CD14-positive monocyte (primary cell): Measurements from ENCODE around the gene TBC1D13. TPM values are rescaled to one million over a fixed set of nuclear protein-coding genes. Genes with fewer than 3 reads are reported as not detected.
"Not testable (repeated sequence)": the region's sequence is repeated elsewhere in the genome, so short reads cannot be mapped to it uniquely, and the experiment has no call there.

Experiments used
- DNase-seq, 3 donors: peaks; one replicate each; pipeline ENCODE4 v3.0.0-alpha.2; 2011 to 2022
- H2AFZ ChIP-seq: 2 replicates; pipeline ENCODE4 v1.6.0; 2012; ENCODE audit warnings: mild to moderate bottlenecking, low read depth, low read length, inconsistent platforms; ENCODE audit not compliant: insufficient read depth, poor library complexity, severe bottlenecking
- H3K27ac ChIP-seq, 2 donors: 1 replicate in 1 of 2; 2 replicates in 1 of 2; pipeline ENCODE4 v1.5.1; 2012 to 2013; ENCODE audit warnings: low read length in 2 of 2, control low read depth in 1 of 2, inconsistent platforms in 1 of 2, low read depth in 1 of 2, mild to moderate bottlenecking in 1 of 2
- H3K27me3 ChIP-seq, 2 donors: one replicate each; pipeline versions ENCODE4 v1.6.0 to v1.6.1; 2011 to 2013; ENCODE audit warnings: low read length in 2 of 2; ENCODE audit not compliant: control insufficient read depth in 2 of 2, insufficient read depth in 2 of 2
- H3K36me3 ChIP-seq, 2 donors: replicated peaks in 1 of 2; 1 replicate in 1 of 2; 2 replicates in 1 of 2; pipeline versions ENCODE4 v1.5.1 to v1.6.1; 2012 to 2013; ENCODE audit warnings: low read length in 2 of 2, control low read depth in 1 of 2, inconsistent platforms in 1 of 2, mild to moderate bottlenecking in 1 of 2; ENCODE audit not compliant: insufficient read depth in 2 of 2, control insufficient read depth in 1 of 2
- H3K4me1 ChIP-seq, 2 donors: 1 replicate in 1 of 2; 2 replicates in 1 of 2; pipeline versions ENCODE4 v1.5.1 to v1.6.1; 2012 to 2013; ENCODE audit warnings: low read length in 2 of 2, control low read depth in 1 of 2, inconsistent platforms in 1 of 2, mild to moderate bottlenecking in 1 of 2, moderate library complexity in 1 of 2; ENCODE audit not compliant: insufficient read depth in 2 of 2, control insufficient read depth in 1 of 2
- H3K4me2 ChIP-seq: replicated peaks from 2 replicates; pipeline ENCODE3; 2012; ENCODE audit warnings: low read length, moderate library complexity, mild to moderate bottlenecking; ENCODE audit not compliant: poor library complexity, severe bottlenecking; ENCODE audit errors: extremely low read depth
- H3K4me3 ChIP-seq, 3 experiments: fragments of 200-600 bp in 1 of 3; sonication (generic) in 1 of 3; replicated peaks in 1 of 3; 1 replicate in 2 of 3; 2 replicates in 1 of 3; pipeline ENCODE4 v1.5.1; 2011 to 2013; ENCODE audit warnings: low read length in 3 of 3, mild to moderate bottlenecking in 3 of 3, control low read depth in 2 of 3, low read depth in 2 of 3, inconsistent platforms in 1 of 3, moderate library complexity in 1 of 3
- H3K79me2 ChIP-seq: 2 replicates; pipeline ENCODE4 v1.6.0; 2012; ENCODE audit warnings: mild to moderate bottlenecking, control low read depth, inconsistent platforms, low read length, moderate library complexity; ENCODE audit not compliant: insufficient read depth
- H3K9ac ChIP-seq: 2 replicates; pipeline ENCODE4 v1.6.0; 2017; ENCODE audit warnings: low read length, mild to moderate bottlenecking; ENCODE audit not compliant: insufficient read depth, poor library complexity, severe bottlenecking
- H3K9me3 ChIP-seq, 2 donors: replicated peaks in 1 of 2; 1 replicate in 1 of 2; 2 replicates in 1 of 2; pipeline versions ENCODE4 v1.5.1 to v1.6.1; 2012 to 2013; ENCODE audit warnings: low read length in 2 of 2, control low read depth in 1 of 2; ENCODE audit not compliant: control insufficient read depth in 1 of 2, insufficient read depth in 1 of 2
- H4K20me1 ChIP-seq: 2 replicates; pipeline ENCODE4 v1.6.0; 2012; ENCODE audit warnings: mild to moderate bottlenecking, low read length, control low read depth, moderate library complexity; ENCODE audit not compliant: insufficient read depth
- H3K27ac Mint-ChIP-seq, 7 donors: one replicate each; pipeline ENCODE4 v1.8.0; 2020; ENCODE audit warnings: mild to moderate bottlenecking in 7 of 7, mixed read lengths in 7 of 7, moderate library complexity in 6 of 7, inconsistent platforms in 2 of 7
- H3K27me3 Mint-ChIP-seq, 3 donors: one replicate each; pipeline ENCODE4 v1.8.0; 2021 to 2022; ENCODE audit warnings: low read depth in 3 of 3, mild to moderate bottlenecking in 3 of 3, mixed read lengths in 3 of 3, moderate library complexity in 3 of 3, inconsistent platforms in 1 of 3
- H3K36me3 Mint-ChIP-seq, 2 donors: one replicate each; pipeline ENCODE4 v1.8.0; 2020; ENCODE audit warnings: mixed read lengths in 2 of 2, inconsistent platforms in 1 of 2, mild to moderate bottlenecking in 1 of 2
- H3K4me1 Mint-ChIP-seq: one replicate; pipeline ENCODE4 v1.8.0; 2020; ENCODE audit warnings: mild to moderate bottlenecking, mixed read lengths
- H3K4me3 Mint-ChIP-seq, 2 donors: one replicate each; pipeline ENCODE4 v1.8.0; 2020; ENCODE audit warnings: mild to moderate bottlenecking in 2 of 2, mixed read lengths in 2 of 2, moderate library complexity in 1 of 2
- H3K9me3 Mint-ChIP-seq, 7 donors: one replicate each; pipeline ENCODE4 v1.8.0; 2020 to 2022; ENCODE audit warnings: mixed read lengths in 7 of 7, mild to moderate bottlenecking in 6 of 7, moderate library complexity in 6 of 7, inconsistent platforms in 2 of 7
- WGBS: methylation state at CpG from one replicate; pipeline ENCODE4 v1.1.5; 2013; ENCODE audit warnings: missing lambda C conversion rate; ENCODE audit not compliant: insufficient coverage; 5-methylcytosine and 5-hydroxymethylcytosine counted together
- intact Hi-C, 2 donors: fragments of 100-400 bp; cut with micrococcal nuclease; formaldehyde crosslinking; loops; one replicate each; pipeline versions ENCODE4 v1.15.0 to v1.15.1; 2023
- polyA plus RNA-seq, 3 donors: library from polyadenylated mRNA; depleted of rRNA in 1 of 3; unstranded in 2 of 3; stranded (reverse) in 1 of 3; fragments of 300-500 nt in 2 of 3; fragments of >200 nt in 1 of 3; fragmentation: Illumina TruSeq in 2 of 3; gene quantifications; 1 replicate in 2 of 3; 2 replicates in 1 of 3; pipeline ENCODE4 v1.2.3, GENCODE V29; 2012 to 2021
- TF ChIP-seq, protein P1 (sequence below): fragments of 200-600 bp; IDR thresholded peaks from one replicate; pipeline ENCODE4 v1.8.0; 2022; ENCODE audit warnings: antibody characterized with exemption, mild to moderate bottlenecking

The TBC1D13 gene
- polyA plus RNA-seq, 3 donors: 9.9 to 16.8 (median 13.8) TPM

DNA sequence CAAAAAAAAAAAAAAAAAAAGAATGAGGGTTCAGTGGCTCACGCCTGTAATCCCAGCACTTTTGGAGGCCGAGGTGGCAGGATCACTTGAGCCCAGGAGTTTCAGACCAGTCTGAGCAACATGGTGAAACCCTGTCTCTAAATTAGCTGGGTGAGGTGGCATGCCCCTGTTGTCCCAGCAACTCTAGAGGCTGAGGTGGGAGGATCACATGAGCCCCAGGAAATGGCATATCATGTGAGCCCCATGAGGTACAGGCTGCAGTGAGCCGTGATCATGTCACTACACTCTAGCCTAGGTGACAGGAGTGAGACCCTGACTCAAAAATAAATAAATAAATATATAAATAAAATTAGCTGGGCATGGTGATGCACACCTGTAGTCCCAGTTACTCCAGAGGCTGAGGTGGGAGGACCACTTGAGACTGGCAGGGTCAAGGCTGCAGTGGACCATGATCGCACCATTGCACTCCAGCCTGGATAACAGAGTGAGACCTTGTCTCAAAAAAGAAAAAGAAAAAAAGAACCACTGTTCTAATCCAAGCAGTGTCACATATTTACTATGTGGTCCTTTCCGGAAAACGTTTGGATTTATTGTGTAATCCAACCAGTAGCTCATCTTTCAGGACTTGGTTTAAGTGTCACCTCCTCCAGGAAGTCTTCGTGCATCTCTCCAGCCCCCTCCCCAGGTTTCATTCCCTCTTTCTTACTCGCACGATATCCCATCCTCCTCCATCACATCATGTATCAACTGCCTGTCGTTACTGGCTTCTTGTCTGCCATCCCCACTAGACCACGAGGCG is 54.8 kb downstream of the TBC1D13 start:
- no peak overlapping the region for H3K4me3 Mint-ChIP-seq
- intact Hi-C loops: no loop called here
- Histone ChIP-seq H3K4me2 (no peak overlapping the region), H4K20me1 (no peaks in the 10 kb centered on the region), H3K4me1 (no peaks in the 10 kb centered on the region), H3K36me3 (no peaks in the 10 kb centered on the region), H2AFZ (no peak overlapping the region), H3K9ac (no peak overlapping the region), H3K9me3 (no peaks in the 10 kb centered on the region), H3K79me2 (no peaks in the 10 kb centered on the region), H3K27ac (no peak overlapping the region), H3K4me3 (no peak overlapping the region), H3K27me3 (no peaks in the 10 kb centered on the region)
- WGBS: 98% methylated on average over 10 of the region's 12 CpGs
- TF ChIP-seq, protein P1, sequence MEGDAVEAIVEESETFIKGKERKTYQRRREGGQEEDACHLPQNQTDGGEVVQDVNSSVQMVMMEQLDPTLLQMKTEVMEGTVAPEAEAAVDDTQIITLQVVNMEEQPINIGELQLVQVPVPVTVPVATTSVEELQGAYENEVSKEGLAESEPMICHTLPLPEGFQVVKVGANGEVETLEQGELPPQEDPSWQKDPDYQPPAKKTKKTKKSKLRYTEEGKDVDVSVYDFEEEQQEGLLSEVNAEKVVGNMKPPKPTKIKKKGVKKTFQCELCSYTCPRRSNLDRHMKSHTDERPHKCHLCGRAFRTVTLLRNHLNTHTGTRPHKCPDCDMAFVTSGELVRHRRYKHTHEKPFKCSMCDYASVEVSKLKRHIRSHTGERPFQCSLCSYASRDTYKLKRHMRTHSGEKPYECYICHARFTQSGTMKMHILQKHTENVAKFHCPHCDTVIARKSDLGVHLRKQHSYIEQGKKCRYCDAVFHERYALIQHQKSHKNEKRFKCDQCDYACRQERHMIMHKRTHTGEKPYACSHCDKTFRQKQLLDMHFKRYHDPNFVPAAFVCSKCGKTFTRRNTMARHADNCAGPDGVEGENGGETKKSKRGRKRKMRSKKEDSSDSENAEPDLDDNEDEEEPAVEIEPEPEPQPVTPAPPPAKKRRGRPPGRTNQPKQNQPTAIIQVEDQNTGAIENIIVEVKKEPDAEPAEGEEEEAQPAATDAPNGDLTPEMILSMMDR: no peak
- DNase-seq: no peak
- H3K27me3 Mint-ChIP-seq: no peaks in the 10 kb centered on the region
- H3K9me3 Mint-ChIP-seq: peaks cover 0 to 2% (median 0%) of the 10 kb centered on the region in 7 donors
- peaks cover 0 to 14% of the 10 kb centered on the region in 2 donors for H3K36me3 Mint-ChIP-seq
- peak overlapping the region in 1 of 7 donors; percentile 13 for H3K27ac Mint-ChIP-seq
- no peaks in the 10 kb centered on the region for H3K4me1 Mint-ChIP-seq

DNA sequence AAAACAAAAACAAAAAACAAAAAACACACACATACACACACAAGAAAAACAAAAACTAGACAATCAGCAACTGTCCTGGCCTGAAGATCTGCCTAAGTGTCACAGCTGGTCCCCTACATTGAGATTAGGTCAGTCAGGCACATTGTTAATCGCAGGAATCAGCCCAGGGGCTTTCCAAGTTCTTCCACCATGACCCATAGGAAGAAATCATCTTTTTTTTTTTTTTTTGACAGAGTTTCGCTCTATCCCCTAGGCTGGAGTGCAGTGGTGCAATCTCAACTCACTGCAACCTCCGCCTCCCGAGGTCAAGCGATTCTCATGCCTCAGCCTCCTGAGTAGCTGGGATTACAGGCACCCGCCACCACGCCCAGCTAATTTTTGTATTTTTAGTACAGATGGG is 56.1 kb downstream of the TBC1D13 start:
- H3K4me1 Mint-ChIP-seq, H3K36me3 ChIP-seq, DNase-seq, H4K20me1 ChIP-seq, H3K36me3 Mint-ChIP-seq, H3K27me3 Mint-ChIP-seq, H3K27ac ChIP-seq, H2AFZ ChIP-seq, H3K9ac ChIP-seq, H3K4me2 ChIP-seq, H3K27me3 ChIP-seq, H3K9me3 Mint-ChIP-seq, H3K4me1 ChIP-seq, H3K4me3 ChIP-seq, intact Hi-C loops, H3K79me2 ChIP-seq, H3K4me3 Mint-ChIP-seq, H3K9me3 ChIP-seq: not testable (repeated sequence)
- whole genome bisulfite sequencing: 100% methylated on average over 1 of the region's 7 CpGs
- peak overlapping the region in 1 of 7 donors; percentile 49 for H3K27ac Mint-ChIP-seq
